CD4-positive, alpha-beta T cell treated with Interleukin-10 for 1 hour (primary cell): ENCODE data around the gene TTC38.
"Not testable (repeated sequence)": the region's sequence is repeated elsewhere in the genome, so short reads cannot be mapped to it uniquely, and the experiment has no call there.

Experiments
- DNase-seq: peaks from one replicate; pipeline ENCODE4 v3.0.0-alpha.2; 2020

Gene TTC38

GRCh38 chr22:46247443-46247975 lies 20.3 kb upstream of the TTC38 start:
- DNase-seq, result no peak

- DNase-seq, result peak; percentile 90
Observed at GRCh38 chr22:46250035-46250782, 17.6 kb upstream of the TTC38 start, which contains the start of gene CDPF1. CDPF1 (minus strand) TSS chr22:46250293; CDS start chr22:46248284, 2,009 bp downstream.

- DNase-seq, result no peak
Observed at GRCh38 chr22:46250783-46251125, 17.1 kb upstream of the TTC38 start.

GRCh38 chr22:46251266-46251665 lies 16.5 kb upstream of the TTC38 start:
- no peak for DNase-seq

GRCh38 chr22:46251816-46252380 lies 15.9 kb upstream of the TTC38 start:
- no peak for DNase-seq

- DNase-seq, result no peak
Observed at GRCh38 chr22:46256358-46256958, 11.3 kb upstream of the TTC38 start.

GRCh38 chr22:46259374-46259773 lies 8.4 kb upstream of the TTC38 start:
- no peak for DNase-seq

- DNase-seq, result no peak
Observed at GRCh38 chr22:46260038-46260437, 7.8 kb upstream of the TTC38 start.

- DNase-seq, result peak; percentile 49
Observed at GRCh38 chr22:46262449-46263215, 5.2 kb upstream of the TTC38 start.

GRCh38 chr22:46263216-46263590 lies 4.6 kb upstream of the TTC38 start, which contains the start of gene PKDREJ:
PKDREJ (minus strand) TSS chr22:46263343; CDS start chr22:46263322, 21 bp downstream.
- DNase-seq, result no peak

GRCh38 chr22:46264520-46264919 lies 3.3 kb upstream of the TTC38 start:
- DNase-seq, result not testable (repeated sequence)

GRCh38 chr22:46265627-46266026 lies 2.2 kb upstream of the TTC38 start:
- not testable (repeated sequence) for DNase-seq

- DNase-seq, result no peak
Observed at GRCh38 chr22:46269564-46269963, 1.8 kb downstream of the TTC38 start.

GRCh38 chr22:46272196-46272595 lies 4.4 kb downstream of the TTC38 start:
- DNase-seq, result no peak

- DNase-seq, result no peak
Observed at GRCh38 chr22:46272762-46273431, 5.1 kb downstream of the TTC38 start.

GRCh38 chr22:46273432-46274148 lies 5.8 kb downstream of the TTC38 start:
- no peak for DNase-seq

GRCh38 chr22:46274381-46274780 lies 6.6 kb downstream of the TTC38 start:
- DNase-seq, result no peak

GRCh38 chr22:46275455-46276122 lies 7.8 kb downstream of the TTC38 start:
- DNase-seq, result no peak

GRCh38 chr22:46276563-46276962 lies 8.8 kb downstream of the TTC38 start:
- no peak for DNase-seq

- DNase-seq, result no peak
Observed at GRCh38 chr22:46278656-46279645, 11.1 kb downstream of the TTC38 start.
